K562 (cell line): Measurements from ENCODE around the gene EIF1B. TPM values are rescaled to one million over a fixed set of nuclear protein-coding genes. Genes with fewer than 3 reads are reported as not detected.

ENCODE experiments used
- ATAC-seq: fragments of 200-7000 bp; cut with Tn5 transposase; 3 replicates; pipeline ENCODE4 v1.9.1; 2020; ENCODE audit warnings: moderate library complexity
- BruUV-seq: library from RNA; stranded (reverse); fragments of 400-500 nt; replicated peaks from 2 replicates; lab custom pipeline; 2021; lab: Mats Ljungman, UMichigan
- CTCF ChIA-PET: fragments of 300-600 bp; formaldehyde crosslinking; extraction: SDS; loops from one replicate; lab custom pipeline; 2021; ENCODE audit warnings: low intra/inter-chr PET ratio; lab: Yijun Ruan, JAX
- POLR2A ChIA-PET: fragments of 300-600, 350-650 bp; sonication (Branson Sonifier 250); formaldehyde crosslinking; extraction: SDS; loops from one replicate; lab custom pipeline; 2021; ENCODE audit warnings: antibody characterized with exemption, inconsistent platforms; lab: Yijun Ruan, JAX
- DNase-seq, 4 experiments: peaks; one replicate each; pipeline versions ENCODE4 v3.0.0 to v3.0.0-alpha.2; 2011 to 2018; ENCODE audit warnings: low spot score in 3 of 4, mixed read lengths in 3 of 4; ENCODE audit errors: extremely low read depth in 1 of 4
- FAIRE-seq: peaks from 2 replicates; lab custom pipeline; 2011; peaks lifted over from hg19 to GRCh38; lab: Jason Lieb, UNC
- H2AFZ ChIP-seq: 2 replicates; pipeline ENCODE4 v1.6.0; 2011; ENCODE audit warnings: low read depth, low read length, control low read depth, inconsistent platforms
- H3K27ac ChIP-seq: fragments of 200-600 bp; 3 replicates; pipeline ENCODE4 v1.8.0; 2011; ENCODE audit warnings: low read depth, mild to moderate bottlenecking, control low read depth, inconsistent platforms, low read length, moderate library complexity, mixed read lengths; ENCODE audit errors: extremely low read depth
- H3K27me3 ChIP-seq, 2 experiments: fragments of 300-600 bp in 1 of 2; 2 replicates in 1 of 2; 3 replicates in 1 of 2; pipeline versions ENCODE4 v1.6.0 to v1.8.0; 2011; ENCODE audit warnings: inconsistent platforms in 2 of 2, low read length in 2 of 2, mild to moderate bottlenecking in 1 of 2, mixed read lengths in 1 of 2, moderate library complexity in 1 of 2; ENCODE audit not compliant: control insufficient read depth in 2 of 2, insufficient read depth in 2 of 2
- H3K36me3 ChIP-seq: fragments of 300-600 bp; 3 replicates; pipeline ENCODE4 v1.8.0; 2011; ENCODE audit warnings: mild to moderate bottlenecking, low read length, inconsistent platforms; ENCODE audit not compliant: control insufficient read depth, insufficient read depth
- H3K4me1 ChIP-seq, 2 experiments: fragments of 200-600 bp in 1 of 2; replicated peaks in 1 of 2; 2 replicates in 1 of 2; 3 replicates in 1 of 2; pipeline versions ENCODE4 v1.5.1 to v1.8.0; 2011; ENCODE audit warnings: inconsistent platforms in 2 of 2, low read length in 2 of 2, mild to moderate bottlenecking in 1 of 2, mixed read lengths in 1 of 2, moderate library complexity in 1 of 2; ENCODE audit not compliant: control insufficient read depth in 2 of 2, insufficient read depth in 2 of 2
- H3K4me2 ChIP-seq: 2 replicates; pipeline ENCODE4 v1.6.1; 2011; ENCODE audit warnings: low read length, control low read depth, inconsistent platforms, mixed read lengths; ENCODE audit not compliant: insufficient read depth
- H3K4me3 ChIP-seq: fragments of 200-600 bp; sonication (generic), shearing (Covaris generic); 2 replicates; pipeline ENCODE4 v1.5.1; 2016; ENCODE audit warnings: control low read depth, inconsistent platforms
- H3K79me2 ChIP-seq: fragments of 200-600 bp; 3 replicates; pipeline ENCODE4 v1.8.0; 2011; ENCODE audit warnings: low read length, inconsistent platforms; ENCODE audit not compliant: control insufficient read depth, insufficient read depth
- H3K9ac ChIP-seq, 2 experiments: 2 replicates each; pipeline versions ENCODE4 v1.6.0 to v1.6.1; 2011; ENCODE audit warnings: low read depth in 2 of 2, low read length in 2 of 2, control low read depth in 1 of 2, inconsistent platforms in 1 of 2, mild to moderate bottlenecking in 1 of 2, mixed read lengths in 1 of 2; ENCODE audit not compliant: insufficient read depth in 1 of 2
- H3K9me1 ChIP-seq: one replicate; pipeline ENCODE4 v1.6.0; 2011; ENCODE audit warnings: inconsistent platforms, mild to moderate bottlenecking, low read length, moderate library complexity; ENCODE audit not compliant: control insufficient read depth, insufficient read depth
- H3K9me3 ChIP-seq: replicated peaks from 2 replicates; pipeline ENCODE4 v1.5.1; 2011; ENCODE audit warnings: low read depth, low read length, inconsistent platforms; ENCODE audit not compliant: control insufficient read depth, insufficient read depth
- H4K20me1 ChIP-seq: replicated peaks from 2 replicates; pipeline ENCODE4 v1.6.1; 2011; ENCODE audit warnings: low read length, inconsistent platforms, mixed read lengths; ENCODE audit not compliant: control insufficient read depth, insufficient read depth
- BCOR ChIP-seq: fragments of 450-650 bp; IDR thresholded peaks from 2 replicates; pipeline ENCODE4 v1.6.1; 2016
- FOXJ3 ChIP-seq: sonication (generic); formaldehyde crosslinking; IDR thresholded peaks from 2 replicates; pipeline ENCODE4 v1.4.0; 2020; ENCODE audit warnings: mild to moderate bottlenecking, missing genetic modification reagents
- GTF2B ChIP-seq: IDR thresholded peaks from 2 replicates; pipeline ENCODE4 v1.6.1; 2011; ENCODE audit not compliant: insufficient read length; ENCODE audit errors: extremely low read depth
- POLR3A ChIP-seq: IDR thresholded peaks from 2 replicates; pipeline ENCODE4 v1.6.1; 2011; ENCODE audit warnings: borderline replicate concordance, mild to moderate bottlenecking, moderate library complexity; ENCODE audit not compliant: insufficient read length, insufficient read depth; ENCODE audit errors: extremely low read depth
- ZNF23 ChIP-seq: fragments of 250-450 bp; sonication (Bioruptor Pico); IDR thresholded peaks from 2 replicates; pipeline ENCODE4 v1.4.0; 2020; ENCODE audit warnings: mild to moderate bottlenecking
- WGBS: fragments of 100-300 bp; shearing (Covaris generic); methylation state at CpG from one replicate; pipeline ENCODE4 v1.1.6; 2016; ENCODE audit warnings: low coverage, mixed read lengths; ENCODE audit not compliant: insufficient coverage; ENCODE audit errors: missing lambda C conversion rate; 5-methylcytosine and 5-hydroxymethylcytosine counted together
- in situ Hi-C: fragments of 300-500 bp; cut with MboI; formaldehyde crosslinking; loops from 4 replicates; pipeline ENCODE4 v1.15.0; 2018; ENCODE audit warnings: inconsistent platforms, mixed read lengths
- intact Hi-C: fragments of 100-400 bp; cut with micrococcal nuclease; formaldehyde crosslinking; loops from 2 replicates; pipeline ENCODE4 v1.14.2; 2022
- polyA plus RNA-seq, 8 experiments: library from polyadenylated mRNA; depleted of rRNA in 4 of 8; stranded (reverse) in 5 of 8; unstranded in 3 of 8; fragments of >200 nt; fragmentation: Nextera tagmentation in 2 of 8; fragmentation: Illumina TruSeq in 1 of 8; extraction: Ambion mirVana in 2 of 8; extraction: Trizol in 1 of 8; gene quantifications; 2 replicates each; pipeline versions ENCODE4 v1.2.1 to v1.2.3, GENCODE V29; 2011 to 2014; ENCODE audit warnings: inconsistent platforms in 1 of 8, missing spikeins in 1 of 8
- total RNA-seq, 7 experiments: library from RNA; depleted of rRNA in 6 of 7; stranded (reverse); fragments of >200 nt in 6 of 7; fragmentation: Illumina TruSeq in 2 of 7; extraction: Trizol in 2 of 7; gene quantifications; 2 replicates each; pipeline versions ENCODE4 v1.2.1 to v1.2.3, GENCODE V29; 2011 to 2021; ENCODE audit warnings: low replicate concordance in 1 of 7

The EIF1B gene
- total and polyA plus RNA-seq, 9 of the 15 experiments (the other 6 are each of a cell fraction or from before 2014, with no cell fraction given), result 18.1 to 184 (median 78.9) TPM

GRCh38 chr3:40329071-40329470 lies 19.6 kb downstream of the EIF1B start:
- TF ChIP-seq FOXJ3 (CRISPR knock-in tag) (no peak), BCOR (no peak), ZNF23 (no peak), POLR3A (no peak), GTF2B (no peak)
- Histone ChIP-seq H3K79me2 (no peaks in the 10 kb centered on the region), H3K4me2 (no peak overlapping the region), H4K20me1 (no peaks in the 10 kb centered on the region), H3K36me3 (no peaks in the 10 kb centered on the region), H2AFZ (no peak overlapping the region), H3K27ac (no peak overlapping the region), H3K9me1 (peaks cover 3% of the 10 kb centered on the region), H3K9ac (peak overlapping the region in 1 of 2 experiments; percentile 23; a peak in 1 of 4 replicates), H3K27me3 (no peaks in the 10 kb centered on the region), H3K4me3 (no peak overlapping the region), H3K9me3 (no peaks in the 10 kb centered on the region), H3K4me1 (peaks cover 0 to 11% of the 10 kb centered on the region in 2 experiments; a peak in 3 of 5 replicates)
- ATAC-seq, result no peak
- no peak for DNase-seq
- ChIA-PET CTCF (interaction anchor here (3.7 kb wide), 1 partner anchor 104 kb away, joined by 45 read pairs; no protein-coding TSS in a partner anchor), POLR2A (interaction anchor here (0.6 to 1.7 kb wide), 4 partner anchors 8 to 135 kb away, joined by 3 to 6 read pairs (median 4); partner anchors contain the start of gene RPL14)
- in situ Hi-C loops, result loop anchor here (5.0 kb wide), 2 partner anchors 103 to 1553 kb away; no protein-coding TSS in a partner anchor
- FAIRE-seq, result no peak
- 73% methylated on average over 4 of the region's 4 CpGs for WGBS
- intact Hi-C loops, result loop anchor here (5.0 to 10.0 kb wide), 2 partner anchors 386 to 1553 kb away; no protein-coding TSS in a partner anchor
- BruUV-seq, result no TSS peak
